Ascending aorta (tissue), 2 donors: ENCODE measurements around the gene KCTD19. TPM values are rescaled to one million over a fixed set of nuclear protein-coding genes. Genes with fewer than 3 reads are reported as not detected.

Experiments used
- DNase-seq, 2 donors: peaks; one replicate each; pipeline ENCODE4 v3.0.0-alpha.2; 2019; ENCODE audit warnings: low spot score in 2 of 2
- H3K27ac ChIP-seq, 2 donors: fragments of 200-600 bp; sonication (generic); one replicate each; pipeline ENCODE4 v1.5.1; 2016 to 2017; ENCODE audit warnings: mild to moderate bottlenecking in 1 of 2
- H3K27me3 ChIP-seq: fragments of 200-600 bp; sonication (generic); one replicate; pipeline ENCODE4 v1.5.1; 2017
- H3K36me3 ChIP-seq, 2 donors: fragments of 200-600 bp; sonication (generic); one replicate each; pipeline ENCODE4 v1.5.1; 2016
- H3K4me1 ChIP-seq, 2 donors: fragments of 200-600 bp; sonication (generic); one replicate each; pipeline ENCODE4 v1.5.1; 2016 to 2017; ENCODE audit warnings: mild to moderate bottlenecking in 1 of 2
- H3K4me3 ChIP-seq, 2 donors: fragments of 200-600 bp; sonication (generic); one replicate each; pipeline ENCODE4 v1.5.1; 2016 to 2017; ENCODE audit warnings: mild to moderate bottlenecking in 1 of 2
- H3K9me3 ChIP-seq, 2 donors: fragments of 200-600 bp; sonication (generic); one replicate each; pipeline ENCODE4 v1.5.1; 2016
- CTCF ChIP-seq, 3 experiments: fragments of 200-600 bp in 2 of 3; fragments of 450-650 bp in 1 of 3; sonication (generic) in 2 of 3; IDR thresholded peaks; one replicate each; pipeline ENCODE4 v1.5.1; 2016 to 2019; ENCODE audit warnings: antibody characterized with exemption in 3 of 3, mild to moderate bottlenecking in 1 of 3, moderate library complexity in 1 of 3
- intact Hi-C: fragments of 100-400 bp; cut with DNase I; formaldehyde crosslinking; loops from one replicate; pipeline ENCODE4 v1.15.1; 2023
- total RNA-seq: library from RNA; depleted of rRNA; stranded (reverse); fragments of >200 nt; gene quantifications from one replicate; pipeline ENCODE4 v1.1.0, GENCODE V29; 2016

Gene KCTD19
- total RNA-seq, 1 donor from 2014 or later = not detected

GRCh38 chr16:67311607-67312488, 14.7 kb downstream of the KCTD19 start:
- Histone ChIP-seq H3K27me3 (no peaks in the 10 kb centered on the region), H3K27ac (peak overlapping the region; percentile 49), H3K9me3 (no peaks in the 10 kb centered on the region), H3K4me3 (no peak overlapping the region), H3K36me3 (no peaks in the 10 kb centered on the region), H3K4me1 (no peaks in the 10 kb centered on the region)
- no peak for TF ChIP-seq CTCF (IDR thresholded peaks at IDR 0.05)
- peak in 1 of 2 donors; percentile 79 for DNase-seq
- intact Hi-C loops = no loop called here

GRCh38 chr16:67310561-67310960, 16.0 kb downstream of the KCTD19 start:
- Histone ChIP-seq H3K9me3 (no peaks in the 10 kb centered on the region), H3K4me3 (no peak overlapping the region), H3K27ac (no peak overlapping the region), H3K4me1 (no peaks in the 10 kb centered on the region), H3K27me3 (no peaks in the 10 kb centered on the region), H3K36me3 (no peaks in the 10 kb centered on the region)
- TF ChIP-seq CTCF (IDR thresholded peaks at IDR 0.05) = no peak
- intact Hi-C loops = no loop called here
- no peak for DNase-seq

- TF ChIP-seq CTCF (IDR thresholded peaks at IDR 0.05) = no peak
- Histone ChIP-seq H3K27ac (no peak overlapping the region), H3K27me3 (no peaks in the 10 kb centered on the region), H3K4me1 (peaks cover 0 to 4% of the 10 kb centered on the region in 2 donors), H3K36me3 (no peaks in the 10 kb centered on the region), H3K9me3 (no peaks in the 10 kb centered on the region), H3K4me3 (no peak overlapping the region)
- DNase-seq = no peak
- intact Hi-C loops = no loop called here
Measured at GRCh38 chr16:67305216-67306071, 21.1 kb downstream of the KCTD19 start.

GRCh38 chr16:67304020-67304419, 22.5 kb downstream of the KCTD19 start:
- Histone ChIP-seq H3K4me1 (peaks cover 0 to 4% of the 10 kb centered on the region in 2 donors), H3K9me3 (no peaks in the 10 kb centered on the region), H3K27me3 (no peaks in the 10 kb centered on the region), H3K36me3 (no peaks in the 10 kb centered on the region), H3K4me3 (no peak overlapping the region), H3K27ac (no peak overlapping the region)
- no peak for DNase-seq
- intact Hi-C loops = no loop called here
- TF ChIP-seq CTCF (IDR thresholded peaks at IDR 0.05) = no peak

- Histone ChIP-seq H3K4me1 (peaks cover 0 to 4% of the 10 kb centered on the region in 2 donors), H3K36me3 (no peaks in the 10 kb centered on the region), H3K27me3 (no peaks in the 10 kb centered on the region), H3K9me3 (no peaks in the 10 kb centered on the region), H3K27ac (no peak overlapping the region), H3K4me3 (no peak overlapping the region)
- no peak for TF ChIP-seq CTCF (IDR thresholded peaks at IDR 0.05)
- DNase-seq = no peak
- intact Hi-C loops = no loop called here
Measured at GRCh38 chr16:67302970-67303369, 23.6 kb downstream of the KCTD19 start.
